Liver (tissue), 3 donors: ENCODE measurements around the gene LGALS9.

Experiments used
- JUND ChIP-seq, 2 donors: IDR thresholded peaks; 2 replicates each; pipeline ENCODE4 v1.6.1; 2016; ENCODE audit warnings: antibody characterized with exemption in 2 of 2
- TAF1 ChIP-seq: conservative IDR thresholded peaks from 2 replicates; pipeline ENCODE4 v1.6.1; 2016; ENCODE audit warnings: antibody characterized with exemption, mild to moderate bottlenecking
- YY1 ChIP-seq: IDR thresholded peaks from 2 replicates; pipeline ENCODE4 v1.6.1; 2016; ENCODE audit warnings: antibody characterized with exemption, mild to moderate bottlenecking
- TF ChIP-seq, protein P1 (sequence below): fragments of 150-350 bp; IDR thresholded peaks from 2 replicates; pipeline ENCODE4 v1.5.1; 2017; ENCODE audit warnings: improper control_type of control experiment, low read depth, low read length; ENCODE audit not compliant: missing input control
- TF ChIP-seq, protein P2 (sequence below): IDR thresholded peaks from 2 replicates; pipeline ENCODE4 v1.6.1; 2016; ENCODE audit warnings: antibody characterized with exemption
- donor health status: healthy.
- donor health status: healthy.

DNA sequence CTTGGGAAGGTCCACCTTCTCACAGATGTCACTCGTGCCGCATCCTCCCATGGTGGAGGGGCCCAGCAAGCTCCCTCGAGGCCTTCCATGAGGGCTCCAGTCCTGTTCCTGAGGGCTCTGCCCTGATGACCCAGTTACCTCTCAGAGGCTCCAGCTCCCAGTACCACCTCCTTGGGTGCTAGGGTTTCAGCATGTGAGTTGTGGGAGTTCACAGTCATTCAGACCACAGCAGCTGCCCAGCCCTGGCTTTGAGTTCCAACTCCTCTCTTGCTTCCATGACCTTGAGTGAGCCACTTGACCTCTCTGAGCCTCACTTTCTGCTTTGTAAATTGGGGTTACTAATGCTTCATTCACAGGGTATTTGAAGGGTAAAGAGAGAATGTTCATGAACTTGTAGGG lies 37.1 kb upstream of the LGALS9 start:
- TF ChIP-seq, protein P1, sequence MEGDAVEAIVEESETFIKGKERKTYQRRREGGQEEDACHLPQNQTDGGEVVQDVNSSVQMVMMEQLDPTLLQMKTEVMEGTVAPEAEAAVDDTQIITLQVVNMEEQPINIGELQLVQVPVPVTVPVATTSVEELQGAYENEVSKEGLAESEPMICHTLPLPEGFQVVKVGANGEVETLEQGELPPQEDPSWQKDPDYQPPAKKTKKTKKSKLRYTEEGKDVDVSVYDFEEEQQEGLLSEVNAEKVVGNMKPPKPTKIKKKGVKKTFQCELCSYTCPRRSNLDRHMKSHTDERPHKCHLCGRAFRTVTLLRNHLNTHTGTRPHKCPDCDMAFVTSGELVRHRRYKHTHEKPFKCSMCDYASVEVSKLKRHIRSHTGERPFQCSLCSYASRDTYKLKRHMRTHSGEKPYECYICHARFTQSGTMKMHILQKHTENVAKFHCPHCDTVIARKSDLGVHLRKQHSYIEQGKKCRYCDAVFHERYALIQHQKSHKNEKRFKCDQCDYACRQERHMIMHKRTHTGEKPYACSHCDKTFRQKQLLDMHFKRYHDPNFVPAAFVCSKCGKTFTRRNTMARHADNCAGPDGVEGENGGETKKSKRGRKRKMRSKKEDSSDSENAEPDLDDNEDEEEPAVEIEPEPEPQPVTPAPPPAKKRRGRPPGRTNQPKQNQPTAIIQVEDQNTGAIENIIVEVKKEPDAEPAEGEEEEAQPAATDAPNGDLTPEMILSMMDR: no peak
- no peak for TF ChIP-seq TAF1
- TF ChIP-seq JUND (IDR thresholded peaks at IDR 0.05): no peak
- no peak for TF ChIP-seq YY1
- TF ChIP-seq, protein P2, sequence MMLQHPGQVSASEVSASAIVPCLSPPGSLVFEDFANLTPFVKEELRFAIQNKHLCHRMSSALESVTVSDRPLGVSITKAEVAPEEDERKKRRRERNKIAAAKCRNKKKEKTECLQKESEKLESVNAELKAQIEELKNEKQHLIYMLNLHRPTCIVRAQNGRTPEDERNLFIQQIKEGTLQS: no peak
